ENCODE data around the gene MARK2.

The MARK2 gene

DNA sequence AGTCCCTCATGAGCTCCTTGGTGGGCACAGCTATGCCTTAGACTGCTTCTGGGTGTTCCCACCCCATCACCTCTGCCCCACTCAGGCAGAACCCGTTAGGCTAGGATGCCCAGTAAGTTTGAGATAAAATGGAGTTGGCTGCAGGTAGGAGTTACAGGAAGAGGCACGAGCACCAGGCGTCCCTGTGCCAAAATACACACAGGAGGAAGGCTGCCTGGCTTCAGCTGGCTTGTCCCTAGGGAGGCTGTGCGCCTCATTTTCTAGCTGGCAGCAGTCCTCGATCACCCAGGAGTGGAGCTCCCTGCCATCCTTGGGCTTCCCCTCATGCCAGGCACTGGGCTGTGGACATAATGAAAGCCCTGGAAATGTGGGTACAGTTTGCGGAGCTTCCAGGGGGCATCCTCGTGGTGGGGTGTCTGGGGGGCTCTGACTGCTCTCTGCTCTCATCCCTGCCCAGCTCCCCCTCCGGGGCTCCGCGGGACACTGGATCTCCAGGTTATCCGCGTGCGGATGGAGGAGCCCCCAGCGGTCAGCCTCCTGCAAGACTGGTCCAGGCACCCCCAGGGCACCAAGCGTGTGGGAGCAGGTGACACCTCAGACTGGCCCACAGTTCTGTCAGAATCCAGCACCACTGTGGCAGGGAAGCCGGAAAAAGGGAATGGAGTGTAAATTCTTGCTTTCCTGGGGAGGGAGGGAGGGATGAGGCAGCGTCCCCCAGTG lies 12.3 kb upstream of the MARK2 start:
- no peak for ATAC-seq
- TF ChIP-seq GLIS3 (CRISPR knock-in tag; IDR thresholded peaks at IDR 0.05) (no peak), RARB (CRISPR knock-in tag; IDR thresholded peaks at IDR 0.05) (no peak), BACH2 (CRISPR knock-in tag; IDR thresholded peaks at IDR 0.05; ENCODE audit: borderline replicate concordance) (no peak), CSDC2 (CRISPR knock-in tag; IDR thresholded peaks at IDR 0.05) (no peak), ZNF70 (CRISPR knock-in tag; IDR thresholded peaks at IDR 0.05) (no peak), ZFP30 (CRISPR knock-in tag; IDR thresholded peaks at IDR 0.05) (no peak), SNAI2 (CRISPR knock-in tag; IDR thresholded peaks at IDR 0.05) (no peak), ARNTL (CRISPR knock-in tag; IDR thresholded peaks at IDR 0.05; ENCODE audit: borderline replicate concordance, low read depth) (no peak), ISL1 (CRISPR knock-in tag; IDR thresholded peaks at IDR 0.05) (no peak), TOX (CRISPR knock-in tag; IDR thresholded peaks at IDR 0.05; ENCODE audit: borderline replicate concordance) (no peak), ZC3H10 (CRISPR knock-in tag; IDR thresholded peaks at IDR 0.05) (no peak), TCF4 (CRISPR knock-in tag; IDR thresholded peaks at IDR 0.05; ENCODE audit: borderline replicate concordance) (no peak), ZNF8 (CRISPR knock-in tag; IDR thresholded peaks at IDR 0.05) (no peak), ZFP3 (CRISPR knock-in tag; IDR thresholded peaks at IDR 0.05) (no peak)
- TF ChIP-seq, protein P1, sequence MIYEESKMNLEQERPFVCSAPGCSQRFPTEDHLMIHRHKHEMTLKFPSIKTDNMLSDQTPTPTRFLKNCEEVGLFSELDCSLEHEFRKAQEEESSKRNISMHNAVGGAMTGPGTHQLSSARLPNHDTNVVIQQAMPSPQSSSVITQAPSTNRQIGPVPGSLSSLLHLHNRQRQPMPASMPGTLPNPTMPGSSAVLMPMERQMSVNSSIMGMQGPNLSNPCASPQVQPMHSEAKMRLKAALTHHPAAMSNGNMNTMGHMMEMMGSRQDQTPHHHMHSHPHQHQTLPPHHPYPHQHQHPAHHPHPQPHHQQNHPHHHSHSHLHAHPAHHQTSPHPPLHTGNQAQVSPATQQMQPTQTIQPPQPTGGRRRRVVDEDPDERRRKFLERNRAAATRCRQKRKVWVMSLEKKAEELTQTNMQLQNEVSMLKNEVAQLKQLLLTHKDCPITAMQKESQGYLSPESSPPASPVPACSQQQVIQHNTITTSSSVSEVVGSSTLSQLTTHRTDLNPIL (CRISPR knock-in tag; IDR thresholded peaks at IDR 0.05; ENCODE audit: low read depth), result no peak

DNA sequence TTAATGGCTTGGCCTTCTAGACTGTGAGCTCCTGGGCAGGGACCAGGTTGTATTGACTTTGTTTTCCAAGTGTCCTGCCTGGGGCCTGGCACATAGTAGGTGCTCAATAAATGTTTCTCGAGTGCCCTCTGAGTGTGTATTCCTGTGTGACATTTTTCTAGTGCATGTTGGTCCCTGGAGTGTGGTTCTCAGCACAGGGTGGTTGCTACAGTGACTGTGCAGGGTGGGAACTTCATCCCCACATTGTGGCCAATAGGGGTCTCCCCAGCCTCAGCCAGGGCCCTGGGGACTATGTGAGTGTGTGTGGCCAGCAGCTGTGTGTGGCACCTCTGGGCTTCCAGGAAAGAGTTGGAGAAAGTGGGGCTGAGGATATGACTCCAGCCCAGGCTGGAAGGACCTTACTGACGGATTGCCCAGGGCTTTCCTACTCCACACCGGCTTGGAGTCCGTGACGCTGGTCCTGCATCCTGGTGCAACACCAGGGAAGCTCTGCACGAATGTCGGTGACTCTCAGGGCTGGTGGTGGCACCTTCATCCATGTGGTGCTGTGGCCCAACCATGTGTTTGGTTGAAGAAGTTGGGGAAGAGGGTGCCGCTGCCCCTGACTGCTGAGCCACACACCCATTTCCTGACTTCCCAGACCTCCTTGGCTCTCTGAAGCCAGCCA lies 9.0 kb upstream of the MARK2 start:
- TF ChIP-seq ZFP3 (CRISPR knock-in tag; IDR thresholded peaks at IDR 0.05), result no peak
- peak; percentile 82 for ATAC-seq

DNA sequence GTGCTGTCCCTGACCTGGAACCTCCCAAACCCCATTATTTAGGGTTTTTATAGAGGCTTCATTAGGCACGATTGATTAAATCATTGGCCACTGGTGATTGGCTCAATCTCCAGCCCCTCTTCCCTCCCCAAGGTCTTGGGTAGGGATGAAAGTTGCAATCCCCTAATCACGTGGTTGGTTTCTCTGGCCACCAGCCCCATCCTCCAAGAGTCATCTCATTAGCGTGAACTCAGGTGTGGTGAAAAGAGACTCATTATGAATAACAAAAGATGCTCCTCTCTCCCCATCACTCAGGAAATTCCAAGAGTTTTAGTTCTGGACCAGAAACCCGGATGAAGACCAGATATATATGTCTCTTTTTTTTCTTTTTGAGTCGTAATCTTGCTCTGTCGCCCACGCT lies 7.6 kb upstream of the MARK2 start:
- no peak for ATAC-seq
- TF ChIP-seq SNAI2 (CRISPR knock-in tag; IDR thresholded peaks at IDR 0.05), result no peak
- TF ChIP-seq, protein P2, sequence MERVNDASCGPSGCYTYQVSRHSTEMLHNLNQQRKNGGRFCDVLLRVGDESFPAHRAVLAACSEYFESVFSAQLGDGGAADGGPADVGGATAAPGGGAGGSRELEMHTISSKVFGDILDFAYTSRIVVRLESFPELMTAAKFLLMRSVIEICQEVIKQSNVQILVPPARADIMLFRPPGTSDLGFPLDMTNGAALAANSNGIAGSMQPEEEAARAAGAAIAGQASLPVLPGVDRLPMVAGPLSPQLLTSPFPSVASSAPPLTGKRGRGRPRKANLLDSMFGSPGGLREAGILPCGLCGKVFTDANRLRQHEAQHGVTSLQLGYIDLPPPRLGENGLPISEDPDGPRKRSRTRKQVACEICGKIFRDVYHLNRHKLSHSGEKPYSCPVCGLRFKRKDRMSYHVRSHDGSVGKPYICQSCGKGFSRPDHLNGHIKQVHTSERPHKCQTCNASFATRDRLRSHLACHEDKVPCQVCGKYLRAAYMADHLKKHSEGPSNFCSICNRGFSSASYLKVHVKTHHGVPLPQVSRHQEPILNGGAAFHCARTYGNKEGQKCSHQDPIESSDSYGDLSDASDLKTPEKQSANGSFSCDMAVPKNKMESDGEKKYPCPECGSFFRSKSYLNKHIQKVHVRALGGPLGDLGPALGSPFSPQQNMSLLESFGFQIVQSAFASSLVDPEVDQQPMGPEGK (CRISPR knock-in tag; IDR thresholded peaks at IDR 0.05; ENCODE audit: borderline replicate concordance), result no peak
- TF ChIP-seq ZNF70 (CRISPR knock-in tag; IDR thresholded peaks at IDR 0.05), result no peak
- TF ChIP-seq, protein P3, sequence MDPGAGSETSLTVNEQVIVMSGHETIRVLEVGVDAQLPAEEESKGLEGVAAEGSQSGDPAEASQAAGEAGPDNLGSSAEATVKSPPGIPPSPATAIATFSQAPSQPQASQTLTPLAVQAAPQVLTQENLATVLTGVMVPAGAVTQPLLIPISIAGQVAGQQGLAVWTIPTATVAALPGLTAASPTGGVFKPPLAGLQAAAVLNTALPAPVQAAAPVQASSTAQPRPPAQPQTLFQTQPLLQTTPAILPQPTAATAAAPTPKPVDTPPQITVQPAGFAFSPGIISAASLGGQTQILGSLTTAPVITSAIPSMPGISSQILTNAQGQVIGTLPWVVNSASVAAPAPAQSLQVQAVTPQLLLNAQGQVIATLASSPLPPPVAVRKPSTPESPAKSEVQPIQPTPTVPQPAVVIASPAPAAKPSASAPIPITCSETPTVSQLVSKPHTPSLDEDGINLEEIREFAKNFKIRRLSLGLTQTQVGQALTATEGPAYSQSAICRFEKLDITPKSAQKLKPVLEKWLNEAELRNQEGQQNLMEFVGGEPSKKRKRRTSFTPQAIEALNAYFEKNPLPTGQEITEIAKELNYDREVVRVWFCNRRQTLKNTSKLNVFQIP (CRISPR knock-in tag; IDR thresholded peaks at IDR 0.05; ENCODE audit: borderline replicate concordance, low read depth), result no peak
- TF ChIP-seq CSDC2 (CRISPR knock-in tag; IDR thresholded peaks at IDR 0.05), result no peak
- no peak for TF ChIP-seq ZC3H10 (CRISPR knock-in tag; IDR thresholded peaks at IDR 0.05)
- no peak for TF ChIP-seq ZNF565 (CRISPR knock-in tag; conservative IDR thresholded peaks at IDR 0.05; ENCODE audit: low read depth)
- TF ChIP-seq, protein P4, sequence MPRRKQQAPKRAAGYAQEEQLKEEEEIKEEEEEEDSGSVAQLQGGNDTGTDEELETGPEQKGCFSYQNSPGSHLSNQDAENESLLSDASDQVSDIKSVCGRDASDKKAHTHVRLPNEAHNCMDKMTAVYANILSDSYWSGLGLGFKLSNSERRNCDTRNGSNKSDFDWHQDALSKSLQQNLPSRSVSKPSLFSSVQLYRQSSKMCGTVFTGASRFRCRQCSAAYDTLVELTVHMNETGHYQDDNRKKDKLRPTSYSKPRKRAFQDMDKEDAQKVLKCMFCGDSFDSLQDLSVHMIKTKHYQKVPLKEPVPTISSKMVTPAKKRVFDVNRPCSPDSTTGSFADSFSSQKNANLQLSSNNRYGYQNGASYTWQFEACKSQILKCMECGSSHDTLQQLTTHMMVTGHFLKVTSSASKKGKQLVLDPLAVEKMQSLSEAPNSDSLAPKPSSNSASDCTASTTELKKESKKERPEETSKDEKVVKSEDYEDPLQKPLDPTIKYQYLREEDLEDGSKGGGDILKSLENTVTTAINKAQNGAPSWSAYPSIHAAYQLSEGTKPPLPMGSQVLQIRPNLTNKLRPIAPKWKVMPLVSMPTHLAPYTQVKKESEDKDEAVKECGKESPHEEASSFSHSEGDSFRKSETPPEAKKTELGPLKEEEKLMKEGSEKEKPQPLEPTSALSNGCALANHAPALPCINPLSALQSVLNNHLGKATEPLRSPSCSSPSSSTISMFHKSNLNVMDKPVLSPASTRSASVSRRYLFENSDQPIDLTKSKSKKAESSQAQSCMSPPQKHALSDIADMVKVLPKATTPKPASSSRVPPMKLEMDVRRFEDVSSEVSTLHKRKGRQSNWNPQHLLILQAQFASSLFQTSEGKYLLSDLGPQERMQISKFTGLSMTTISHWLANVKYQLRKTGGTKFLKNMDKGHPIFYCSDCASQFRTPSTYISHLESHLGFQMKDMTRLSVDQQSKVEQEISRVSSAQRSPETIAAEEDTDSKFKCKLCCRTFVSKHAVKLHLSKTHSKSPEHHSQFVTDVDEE (CRISPR knock-in tag; IDR thresholded peaks at IDR 0.05), result no peak

DNA sequence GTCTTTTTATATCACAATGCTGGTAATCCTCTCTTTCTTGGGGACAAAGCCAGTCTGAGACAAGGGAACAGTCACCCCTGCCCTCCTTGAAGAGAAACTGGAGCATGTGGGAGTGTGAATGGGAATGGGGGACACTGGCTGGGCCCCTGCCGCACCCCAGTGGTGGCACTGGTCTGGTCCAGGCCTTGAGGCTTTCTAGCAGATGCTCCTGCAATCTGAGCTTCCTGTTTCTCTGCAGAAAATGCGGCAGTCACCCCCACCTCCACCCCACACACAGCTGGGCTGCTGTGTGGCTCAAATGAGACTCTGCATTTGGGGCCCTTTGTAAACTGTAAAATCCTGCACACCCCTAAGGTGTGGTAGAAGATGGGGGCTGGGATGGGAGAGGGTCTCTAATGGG lies 6.6 kb upstream of the MARK2 start:
- no peak for ATAC-seq
- no peak for TF ChIP-seq OSR1 (CRISPR knock-in tag; IDR thresholded peaks at IDR 0.05)
- TF ChIP-seq GLIS3 (CRISPR knock-in tag; IDR thresholded peaks at IDR 0.05), result no peak
- no peak for TF ChIP-seq ZFP3 (CRISPR knock-in tag; IDR thresholded peaks at IDR 0.05)
